GM23338 (cell line): ENCODE results near the gene NSMCE1. TPM values are rescaled to one million over a fixed set of nuclear protein-coding genes. Genes with fewer than 3 reads are reported as not detected.

Source experiments
- ATAC-seq: fragments of 200-7000 bp; cut with Tn5 transposase; 3 replicates; pipeline ENCODE4 v1.9.1; 2020
- DNase-seq: peaks from one replicate; pipeline ENCODE4 v3.0.0-alpha.2; 2015; ENCODE audit warnings: low spot score
- H2AFZ ChIP-seq: fragments of 200-600 bp; sonication (generic); 2 replicates; pipeline ENCODE4 v1.8.0; 2016; ENCODE audit warnings: antibody characterized with exemption, mild to moderate bottlenecking, moderate library complexity
- H3F3A ChIP-seq: fragments of 200-600 bp; sonication (generic); replicated peaks from 2 replicates; pipeline ENCODE4 v1.8.0; 2017; ENCODE audit warnings: antibody characterized with exemption, mixed run types, low read depth
- H3K27ac ChIP-seq: fragments of 200-600 bp; sonication (generic); 2 replicates; pipeline ENCODE4 v1.6.1; 2016; ENCODE audit warnings: low read depth
- H3K27me3 ChIP-seq: fragments of 200-600 bp; sonication (generic); 2 replicates; pipeline ENCODE4 v1.8.0; 2016; ENCODE audit warnings: mild to moderate bottlenecking, mixed run types, moderate library complexity; ENCODE audit not compliant: insufficient read depth
- H3K36me3 ChIP-seq: fragments of 200-600 bp; sonication (generic); 2 replicates; pipeline ENCODE4 v1.8.0; 2016; ENCODE audit warnings: mild to moderate bottlenecking; ENCODE audit not compliant: insufficient read depth
- H3K4me1 ChIP-seq: fragments of 200-600 bp; sonication (generic); 2 replicates; pipeline ENCODE4 v1.8.0; 2016; ENCODE audit warnings: mild to moderate bottlenecking, moderate library complexity; ENCODE audit not compliant: insufficient read depth
- H3K4me2 ChIP-seq: fragments of 200-600 bp; sonication (generic); 2 replicates; pipeline ENCODE4 v1.7.1; 2017; ENCODE audit warnings: mixed run types
- H3K4me3 ChIP-seq: fragments of 200-600 bp; sonication (generic); 2 replicates; pipeline ENCODE4 v1.6.1; 2016; ENCODE audit warnings: mixed run types
- H3K79me2 ChIP-seq: fragments of 200-600 bp; sonication (generic); replicated peaks from 2 replicates; pipeline ENCODE4 v1.8.0; 2017; ENCODE audit warnings: mild to moderate bottlenecking; ENCODE audit not compliant: insufficient read depth
- H3K9me2 ChIP-seq: fragments of 200-600 bp; sonication (generic); 2 replicates; pipeline ENCODE4 v1.8.0; 2017; ENCODE audit not compliant: insufficient read depth
- H4K20me1 ChIP-seq: fragments of 200-600 bp; sonication (generic); replicated peaks from 2 replicates; pipeline ENCODE4 v1.8.0; 2017; ENCODE audit warnings: mild to moderate bottlenecking; ENCODE audit not compliant: insufficient read depth
- H3K27ac Mint-ChIP-seq: 2 replicates; pipeline ENCODE4 v1.8.0; 2020; ENCODE audit warnings: inconsistent platforms, mild to moderate bottlenecking, moderate library complexity, mixed read lengths
- H3K27me3 Mint-ChIP-seq: 3 replicates; pipeline ENCODE4 v1.8.0; 2022; ENCODE audit warnings: low read depth, mild to moderate bottlenecking, moderate library complexity, mixed read lengths, inconsistent platforms; ENCODE audit not compliant: insufficient read depth, poor library complexity
- H3K36me3 Mint-ChIP-seq: 3 replicates; pipeline ENCODE4 v1.8.0; 2021; ENCODE audit warnings: low read depth, mild to moderate bottlenecking, inconsistent platforms, moderate library complexity, mixed read lengths
- H3K4me1 Mint-ChIP-seq: 3 replicates; pipeline ENCODE4 v1.8.0; 2020; ENCODE audit warnings: mild to moderate bottlenecking, inconsistent platforms, mixed read lengths
- H3K4me3 Mint-ChIP-seq: 3 replicates; pipeline ENCODE4 v1.8.0; 2021; ENCODE audit warnings: moderate library complexity, mild to moderate bottlenecking, inconsistent platforms, mixed read lengths
- H3K9me3 Mint-ChIP-seq: 3 replicates; pipeline ENCODE4 v1.8.0; 2020; ENCODE audit warnings: moderate library complexity, mild to moderate bottlenecking, inconsistent platforms, mixed read lengths
- CREB1 ChIP-seq: fragments of 250-450 bp; sonication (Bioruptor Pico); IDR thresholded peaks from 2 replicates; pipeline ENCODE4 v1.5.0; 2020; ENCODE audit warnings: low read depth, mild to moderate bottlenecking, moderate library complexity
- EZH2 ChIP-seq: fragments of 200-600 bp; sonication (generic); IDR thresholded peaks from one replicate; pipeline ENCODE4 v1.8.0; 2017; ENCODE audit warnings: antibody characterized with exemption, mild to moderate bottlenecking, low read depth; ENCODE audit not compliant: unreplicated experiment
- EZH2phosphoT487 ChIP-seq: fragments of 200-600 bp; sonication (generic); IDR thresholded peaks from one replicate; pipeline ENCODE4 v1.8.1; 2018; ENCODE audit warnings: antibody characterized with exemption; ENCODE audit not compliant: unreplicated experiment
- JUNB ChIP-seq: IDR thresholded peaks from one replicate; pipeline ENCODE4 v1.6.1; 2016; ENCODE audit warnings: antibody characterized with exemption; ENCODE audit not compliant: unreplicated experiment
- NANOG ChIP-seq: IDR thresholded peaks from 2 replicates; pipeline ENCODE4 v1.6.1; 2016; ENCODE audit warnings: antibody characterized with exemption, borderline replicate concordance
- POLR2AphosphoS5 ChIP-seq: IDR thresholded peaks from 2 replicates; pipeline ENCODE4 v1.6.1; 2016; ENCODE audit warnings: antibody characterized with exemption, low read depth
- STAT1 ChIP-seq: IDR thresholded peaks from one replicate; pipeline ENCODE4 v1.6.1; 2016; ENCODE audit warnings: antibody characterized with exemption; ENCODE audit not compliant: unreplicated experiment
- ZNF114 ChIP-seq: fragments of 250-450 bp; sonication (Bioruptor Pico); IDR thresholded peaks from 2 replicates; pipeline ENCODE4 v1.5.0; 2020; ENCODE audit warnings: mild to moderate bottlenecking, moderate library complexity
- ZNF331 ChIP-seq: fragments of 250-450 bp; sonication (Bioruptor Pico); IDR thresholded peaks from 2 replicates; pipeline ENCODE4 v1.5.0; 2020; ENCODE audit warnings: low read depth, mild to moderate bottlenecking, moderate library complexity
- polyA plus RNA-seq: library from polyadenylated mRNA; unstranded; fragments of >200 nt; fragmentation: Nextera tagmentation; extraction: Ambion mirVana; gene quantifications from 2 replicates; pipeline ENCODE4 v1.2.1, GENCODE V29; 2016
- total RNA-seq: library from RNA; depleted of rRNA; stranded (reverse); fragments of >200 nt; shearing (Covaris generic); gene quantifications from 2 replicates; pipeline ENCODE4 v1.2.3, GENCODE V29; 2014
- TF ChIP-seq, protein P1 (sequence below): IDR thresholded peaks from one replicate; pipeline ENCODE4 v1.6.1; 2018; ENCODE audit warnings: antibody characterized with exemption; ENCODE audit not compliant: unreplicated experiment
- TF ChIP-seq, protein P2 (sequence below), 2 experiments: fragments of 200-600 bp in 1 of 2; sonication (generic) in 1 of 2; conservative IDR thresholded peaks; 2 replicates each; pipeline versions ENCODE4 v1.5.1 to v1.6.1; 2016 to 2017; ENCODE audit warnings: antibody characterized with exemption in 2 of 2, low read depth in 2 of 2, mild to moderate bottlenecking in 2 of 2, moderate library complexity in 1 of 2
- TF ChIP-seq, protein P3 (sequence below): IDR thresholded peaks from 2 replicates; pipeline ENCODE4 v1.6.1; 2016; ENCODE audit warnings: antibody characterized with exemption
- TF ChIP-seq, protein P4 (sequence below): fragments of 250-450 bp; sonication (Bioruptor Pico); IDR thresholded peaks from 2 replicates; pipeline ENCODE4 v1.5.0; 2020; ENCODE audit warnings: mild to moderate bottlenecking, moderate library complexity

Gene NSMCE1
- total and polyA plus RNA-seq, 2 experiments from 2014 or later = 30.6 to 50.8 TPM

DNA sequence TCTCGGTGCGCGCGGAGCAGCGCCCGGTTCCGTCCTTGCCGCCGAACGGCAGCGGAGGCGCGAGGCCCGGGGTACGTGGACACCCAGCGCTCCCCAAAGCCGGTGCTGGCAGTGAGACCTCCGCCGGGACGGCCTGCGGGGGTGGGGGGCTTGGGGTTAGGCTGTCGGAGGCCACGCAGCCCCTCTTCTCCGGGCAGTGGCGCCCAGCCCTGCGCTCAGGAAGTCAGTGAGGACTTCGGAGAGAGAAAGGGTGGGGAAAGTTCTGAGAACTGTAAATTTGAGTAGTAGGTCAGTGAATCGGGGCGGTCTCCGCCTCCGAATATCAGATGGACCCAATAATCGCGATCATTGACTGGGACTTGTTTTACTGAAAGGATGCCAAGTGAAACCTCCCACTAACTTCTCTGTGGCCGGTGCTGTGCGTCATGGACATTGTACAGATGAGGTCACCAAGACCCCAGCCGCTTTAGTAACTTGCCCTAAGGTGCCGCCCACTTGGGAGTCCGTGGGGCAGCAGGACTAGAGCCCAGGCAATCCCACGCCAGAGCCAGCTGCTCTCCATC is 45.7 kb upstream of the NSMCE1 start:
- no peaks in the 10 kb centered on the region; the same call in 1 of the 3 replicates for H3K36me3 Mint-ChIP-seq
- H3K4me1 Mint-ChIP-seq = peaks cover 38% of the 10 kb centered on the region
- Histone ChIP-seq H3K27ac (no peak overlapping the region), H3K36me3 (no peaks in the 10 kb centered on the region), H3K4me2 (peak overlapping the region; percentile 92), H4K20me1 (no peaks in the 10 kb centered on the region; the same call in 1 of the 2 replicates), H3K4me3 (peak overlapping the region; percentile 86), H3K9me2 (no peaks in the 10 kb centered on the region), H3K27me3 (peaks cover 17% of the 10 kb centered on the region), H2AFZ (peak overlapping the region; percentile 94), H3K4me1 (peaks cover 24% of the 10 kb centered on the region), H3K79me2 (peaks cover 20% of the 10 kb centered on the region), H3F3A (0 out of 2 replicates have a peak, but pooled peaks cover 2% of the 10 kb centered on the region)
- TF ChIP-seq, protein P1, sequence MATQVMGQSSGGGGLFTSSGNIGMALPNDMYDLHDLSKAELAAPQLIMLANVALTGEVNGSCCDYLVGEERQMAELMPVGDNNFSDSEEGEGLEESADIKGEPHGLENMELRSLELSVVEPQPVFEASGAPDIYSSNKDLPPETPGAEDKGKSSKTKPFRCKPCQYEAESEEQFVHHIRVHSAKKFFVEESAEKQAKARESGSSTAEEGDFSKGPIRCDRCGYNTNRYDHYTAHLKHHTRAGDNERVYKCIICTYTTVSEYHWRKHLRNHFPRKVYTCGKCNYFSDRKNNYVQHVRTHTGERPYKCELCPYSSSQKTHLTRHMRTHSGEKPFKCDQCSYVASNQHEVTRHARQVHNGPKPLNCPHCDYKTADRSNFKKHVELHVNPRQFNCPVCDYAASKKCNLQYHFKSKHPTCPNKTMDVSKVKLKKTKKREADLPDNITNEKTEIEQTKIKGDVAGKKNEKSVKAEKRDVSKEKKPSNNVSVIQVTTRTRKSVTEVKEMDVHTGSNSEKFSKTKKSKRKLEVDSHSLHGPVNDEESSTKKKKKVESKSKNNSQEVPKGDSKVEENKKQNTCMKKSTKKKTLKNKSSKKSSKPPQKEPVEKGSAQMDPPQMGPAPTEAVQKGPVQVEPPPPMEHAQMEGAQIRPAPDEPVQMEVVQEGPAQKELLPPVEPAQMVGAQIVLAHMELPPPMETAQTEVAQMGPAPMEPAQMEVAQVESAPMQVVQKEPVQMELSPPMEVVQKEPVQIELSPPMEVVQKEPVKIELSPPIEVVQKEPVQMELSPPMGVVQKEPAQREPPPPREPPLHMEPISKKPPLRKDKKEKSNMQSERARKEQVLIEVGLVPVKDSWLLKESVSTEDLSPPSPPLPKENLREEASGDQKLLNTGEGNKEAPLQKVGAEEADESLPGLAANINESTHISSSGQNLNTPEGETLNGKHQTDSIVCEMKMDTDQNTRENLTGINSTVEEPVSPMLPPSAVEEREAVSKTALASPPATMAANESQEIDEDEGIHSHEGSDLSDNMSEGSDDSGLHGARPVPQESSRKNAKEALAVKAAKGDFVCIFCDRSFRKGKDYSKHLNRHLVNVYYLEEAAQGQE = no peak
- TF ChIP-seq JUNB (no peak), NANOG (no peak), ZNF114 (CRISPR knock-in tag) (no peak), CREB1 (CRISPR knock-in tag) (no peak), EZH2phosphoT487 (no peak), STAT1 (no peak), ZNF331 (CRISPR knock-in tag) (no peak), POLR2AphosphoS5 (no peak), EZH2 (no peak)
- TF ChIP-seq, protein P2, sequence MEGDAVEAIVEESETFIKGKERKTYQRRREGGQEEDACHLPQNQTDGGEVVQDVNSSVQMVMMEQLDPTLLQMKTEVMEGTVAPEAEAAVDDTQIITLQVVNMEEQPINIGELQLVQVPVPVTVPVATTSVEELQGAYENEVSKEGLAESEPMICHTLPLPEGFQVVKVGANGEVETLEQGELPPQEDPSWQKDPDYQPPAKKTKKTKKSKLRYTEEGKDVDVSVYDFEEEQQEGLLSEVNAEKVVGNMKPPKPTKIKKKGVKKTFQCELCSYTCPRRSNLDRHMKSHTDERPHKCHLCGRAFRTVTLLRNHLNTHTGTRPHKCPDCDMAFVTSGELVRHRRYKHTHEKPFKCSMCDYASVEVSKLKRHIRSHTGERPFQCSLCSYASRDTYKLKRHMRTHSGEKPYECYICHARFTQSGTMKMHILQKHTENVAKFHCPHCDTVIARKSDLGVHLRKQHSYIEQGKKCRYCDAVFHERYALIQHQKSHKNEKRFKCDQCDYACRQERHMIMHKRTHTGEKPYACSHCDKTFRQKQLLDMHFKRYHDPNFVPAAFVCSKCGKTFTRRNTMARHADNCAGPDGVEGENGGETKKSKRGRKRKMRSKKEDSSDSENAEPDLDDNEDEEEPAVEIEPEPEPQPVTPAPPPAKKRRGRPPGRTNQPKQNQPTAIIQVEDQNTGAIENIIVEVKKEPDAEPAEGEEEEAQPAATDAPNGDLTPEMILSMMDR (conservative IDR thresholded peaks at IDR 0.05; ENCODE audit: low read depth in 2 of 2) = no peak
- TF ChIP-seq, protein P3, sequence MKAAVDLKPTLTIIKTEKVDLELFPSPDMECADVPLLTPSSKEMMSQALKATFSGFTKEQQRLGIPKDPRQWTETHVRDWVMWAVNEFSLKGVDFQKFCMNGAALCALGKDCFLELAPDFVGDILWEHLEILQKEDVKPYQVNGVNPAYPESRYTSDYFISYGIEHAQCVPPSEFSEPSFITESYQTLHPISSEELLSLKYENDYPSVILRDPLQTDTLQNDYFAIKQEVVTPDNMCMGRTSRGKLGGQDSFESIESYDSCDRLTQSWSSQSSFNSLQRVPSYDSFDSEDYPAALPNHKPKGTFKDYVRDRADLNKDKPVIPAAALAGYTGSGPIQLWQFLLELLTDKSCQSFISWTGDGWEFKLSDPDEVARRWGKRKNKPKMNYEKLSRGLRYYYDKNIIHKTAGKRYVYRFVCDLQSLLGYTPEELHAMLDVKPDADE = no peak
- TF ChIP-seq, protein P4, sequence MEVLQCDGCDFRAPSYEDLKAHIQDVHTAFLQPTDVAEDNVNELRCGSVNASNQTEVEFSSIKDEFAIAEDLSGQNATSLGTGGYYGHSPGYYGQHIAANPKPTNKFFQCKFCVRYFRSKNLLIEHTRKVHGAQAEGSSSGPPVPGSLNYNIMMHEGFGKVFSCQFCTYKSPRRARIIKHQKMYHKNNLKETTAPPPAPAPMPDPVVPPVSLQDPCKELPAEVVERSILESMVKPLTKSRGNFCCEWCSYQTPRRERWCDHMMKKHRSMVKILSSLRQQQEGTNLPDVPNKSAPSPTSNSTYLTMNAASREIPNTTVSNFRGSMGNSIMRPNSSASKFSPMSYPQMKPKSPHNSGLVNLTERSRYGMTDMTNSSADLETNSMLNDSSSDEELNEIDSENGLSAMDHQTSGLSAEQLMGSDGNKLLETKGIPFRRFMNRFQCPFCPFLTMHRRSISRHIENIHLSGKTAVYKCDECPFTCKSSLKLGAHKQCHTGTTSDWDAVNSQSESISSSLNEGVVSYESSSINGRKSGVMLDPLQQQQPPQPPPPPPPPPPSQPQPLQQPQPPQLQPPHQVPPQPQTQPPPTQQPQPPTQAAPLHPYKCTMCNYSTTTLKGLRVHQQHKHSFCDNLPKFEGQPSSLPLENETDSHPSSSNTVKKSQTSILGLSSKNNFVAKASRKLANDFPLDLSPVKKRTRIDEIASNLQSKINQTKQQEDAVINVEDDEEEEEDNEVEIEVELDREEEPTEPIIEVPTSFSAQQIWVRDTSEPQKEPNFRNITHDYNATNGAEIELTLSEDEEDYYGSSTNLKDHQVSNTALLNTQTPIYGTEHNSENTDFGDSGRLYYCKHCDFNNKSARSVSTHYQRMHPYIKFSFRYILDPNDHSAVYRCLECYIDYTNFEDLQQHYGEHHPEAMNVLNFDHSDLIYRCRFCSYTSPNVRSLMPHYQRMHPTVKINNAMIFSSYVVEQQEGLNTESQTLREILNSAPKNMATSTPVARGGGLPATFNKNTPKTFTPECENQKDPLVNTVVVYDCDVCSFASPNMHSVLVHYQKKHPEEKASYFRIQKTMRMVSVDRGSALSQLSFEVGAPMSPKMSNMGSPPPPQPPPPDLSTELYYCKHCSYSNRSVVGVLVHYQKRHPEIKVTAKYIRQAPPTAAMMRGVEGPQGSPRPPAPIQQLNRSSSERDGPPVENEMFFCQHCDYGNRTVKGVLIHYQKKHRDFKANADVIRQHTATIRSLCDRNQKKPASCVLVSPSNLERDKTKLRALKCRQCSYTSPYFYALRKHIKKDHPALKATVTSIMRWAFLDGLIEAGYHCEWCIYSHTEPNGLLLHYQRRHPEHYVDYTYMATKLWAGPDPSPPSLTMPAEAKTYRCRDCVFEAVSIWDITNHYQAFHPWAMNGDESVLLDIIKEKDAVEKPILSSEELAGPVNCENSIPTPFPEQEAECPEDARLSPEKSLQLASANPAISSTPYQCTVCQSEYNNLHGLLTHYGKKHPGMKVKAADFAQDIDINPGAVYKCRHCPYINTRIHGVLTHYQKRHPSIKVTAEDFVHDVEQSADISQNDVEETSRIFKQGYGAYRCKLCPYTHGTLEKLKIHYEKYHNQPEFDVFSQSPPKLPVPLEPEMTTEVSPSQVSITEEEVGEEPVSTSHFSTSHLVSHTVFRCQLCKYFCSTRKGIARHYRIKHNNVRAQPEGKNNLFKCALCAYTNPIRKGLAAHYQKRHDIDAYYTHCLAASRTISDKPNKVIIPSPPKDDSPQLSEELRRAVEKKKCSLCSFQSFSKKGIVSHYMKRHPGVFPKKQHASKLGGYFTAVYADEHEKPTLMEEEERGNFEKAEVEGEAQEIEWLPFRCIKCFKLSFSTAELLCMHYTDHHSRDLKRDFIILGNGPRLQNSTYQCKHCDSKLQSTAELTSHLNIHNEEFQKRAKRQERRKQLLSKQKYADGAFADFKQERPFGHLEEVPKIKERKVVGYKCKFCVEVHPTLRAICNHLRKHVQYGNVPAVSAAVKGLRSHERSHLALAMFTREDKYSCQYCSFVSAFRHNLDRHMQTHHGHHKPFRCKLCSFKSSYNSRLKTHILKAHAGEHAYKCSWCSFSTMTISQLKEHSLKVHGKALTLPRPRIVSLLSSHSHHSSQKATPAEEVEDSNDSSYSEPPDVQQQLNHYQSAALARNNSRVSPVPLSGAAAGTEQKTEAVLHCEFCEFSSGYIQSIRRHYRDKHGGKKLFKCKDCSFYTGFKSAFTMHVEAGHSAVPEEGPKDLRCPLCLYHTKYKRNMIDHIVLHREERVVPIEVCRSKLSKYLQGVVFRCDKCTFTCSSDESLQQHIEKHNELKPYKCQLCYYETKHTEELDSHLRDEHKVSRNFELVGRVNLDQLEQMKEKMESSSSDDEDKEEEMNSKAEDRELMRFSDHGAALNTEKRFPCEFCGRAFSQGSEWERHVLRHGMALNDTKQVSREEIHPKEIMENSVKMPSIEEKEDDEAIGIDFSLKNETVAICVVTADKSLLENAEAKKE (CRISPR knock-in tag) = no peak
- peak; percentile 40 for ATAC-seq
- H3K9me3 Mint-ChIP-seq = no peaks in the 10 kb centered on the region; the same call in 2 of the 3 replicates
- peaks cover 19% of the 10 kb centered on the region for H3K27me3 Mint-ChIP-seq
- no peak overlapping the region for H3K27ac Mint-ChIP-seq
- DNase-seq = peak; percentile 55
- peak overlapping the region; percentile 86 for H3K4me3 Mint-ChIP-seq
